Hepatocyte (in vitro differentiated cells): ENCODE measurements around the gene SLCO3A1.

Source experiments
- EZH2 ChIP-seq: fragments of 200-600 bp; sonication (generic); IDR thresholded peaks from 2 replicates; pipeline ENCODE4 v1.6.1; 2016; ENCODE audit warnings: antibody characterized with exemption, mild to moderate bottlenecking, borderline replicate concordance
- TF ChIP-seq, protein P1 (sequence below): fragments of 200-600 bp; sonication (generic); IDR thresholded peaks from 2 replicates; pipeline ENCODE4 v1.5.1; 2016; ENCODE audit warnings: antibody characterized with exemption, mild to moderate bottlenecking; ENCODE audit not compliant: poor library complexity

DNA sequence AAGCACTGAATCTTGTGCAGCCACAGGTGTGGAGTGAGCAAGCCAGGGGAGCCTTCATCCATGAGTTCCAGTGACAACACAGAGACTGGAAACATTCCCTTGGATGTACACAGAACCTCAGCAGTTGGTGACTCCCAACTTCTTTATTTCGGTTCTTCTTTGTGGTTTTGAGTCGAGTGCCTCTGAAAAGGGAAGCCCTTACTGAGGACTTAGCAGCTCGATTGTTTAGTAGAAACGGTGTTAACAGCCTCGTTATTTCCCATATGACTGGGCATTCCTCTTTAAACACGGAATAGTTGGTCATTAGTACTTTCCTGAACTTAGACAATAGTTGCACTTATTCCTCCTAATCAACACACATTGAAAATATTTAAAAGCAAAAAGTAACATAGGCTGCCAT, 7.7 kb downstream of the SLCO3A1 start:
- TF ChIP-seq, protein P1, sequence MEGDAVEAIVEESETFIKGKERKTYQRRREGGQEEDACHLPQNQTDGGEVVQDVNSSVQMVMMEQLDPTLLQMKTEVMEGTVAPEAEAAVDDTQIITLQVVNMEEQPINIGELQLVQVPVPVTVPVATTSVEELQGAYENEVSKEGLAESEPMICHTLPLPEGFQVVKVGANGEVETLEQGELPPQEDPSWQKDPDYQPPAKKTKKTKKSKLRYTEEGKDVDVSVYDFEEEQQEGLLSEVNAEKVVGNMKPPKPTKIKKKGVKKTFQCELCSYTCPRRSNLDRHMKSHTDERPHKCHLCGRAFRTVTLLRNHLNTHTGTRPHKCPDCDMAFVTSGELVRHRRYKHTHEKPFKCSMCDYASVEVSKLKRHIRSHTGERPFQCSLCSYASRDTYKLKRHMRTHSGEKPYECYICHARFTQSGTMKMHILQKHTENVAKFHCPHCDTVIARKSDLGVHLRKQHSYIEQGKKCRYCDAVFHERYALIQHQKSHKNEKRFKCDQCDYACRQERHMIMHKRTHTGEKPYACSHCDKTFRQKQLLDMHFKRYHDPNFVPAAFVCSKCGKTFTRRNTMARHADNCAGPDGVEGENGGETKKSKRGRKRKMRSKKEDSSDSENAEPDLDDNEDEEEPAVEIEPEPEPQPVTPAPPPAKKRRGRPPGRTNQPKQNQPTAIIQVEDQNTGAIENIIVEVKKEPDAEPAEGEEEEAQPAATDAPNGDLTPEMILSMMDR = no peak
- TF ChIP-seq EZH2 = no peak
